NCI-H2227 treated with DMSO at 0.1 percent for 48 hours (cell line): ENCODE data around the gene RALGAPA2.
A peak's percentile ranks its signal among the peaks of the same experiment; 100 is the strongest.

Source experiments
- DNase-seq: peaks from one replicate; lab custom pipeline; 2025; lab: John Stamatoyannopoulos, UW

The RALGAPA2 gene

GRCh38 chr20:20436689-20437088 lies 275.8 kb downstream of the RALGAPA2 start:
- DNase-seq = no peak

DNA sequence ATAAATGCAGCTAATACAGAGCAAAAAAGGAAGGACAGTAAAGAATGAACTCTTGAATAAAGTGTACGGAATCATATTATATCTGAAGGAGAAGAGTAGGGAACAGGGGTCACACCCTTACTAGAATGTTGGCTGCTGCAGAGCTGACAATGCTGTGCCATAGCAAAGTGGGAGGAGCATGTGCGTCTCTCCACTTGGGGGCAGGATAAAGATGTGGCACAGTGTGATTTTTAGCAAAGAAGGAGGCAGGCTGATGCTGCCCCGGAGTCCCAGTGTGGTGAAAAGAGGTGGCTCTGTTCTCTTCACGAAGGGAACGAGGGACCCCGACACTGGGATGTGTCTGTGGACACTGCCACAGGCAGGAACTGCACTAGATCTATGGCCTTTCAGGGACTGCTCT lies 277.0 kb downstream of the RALGAPA2 start:
- DNase-seq = no peak

- DNase-seq = no peak
Measured at GRCh38 chr20:20432618-20433286, 279.7 kb downstream of the RALGAPA2 start.

DNA sequence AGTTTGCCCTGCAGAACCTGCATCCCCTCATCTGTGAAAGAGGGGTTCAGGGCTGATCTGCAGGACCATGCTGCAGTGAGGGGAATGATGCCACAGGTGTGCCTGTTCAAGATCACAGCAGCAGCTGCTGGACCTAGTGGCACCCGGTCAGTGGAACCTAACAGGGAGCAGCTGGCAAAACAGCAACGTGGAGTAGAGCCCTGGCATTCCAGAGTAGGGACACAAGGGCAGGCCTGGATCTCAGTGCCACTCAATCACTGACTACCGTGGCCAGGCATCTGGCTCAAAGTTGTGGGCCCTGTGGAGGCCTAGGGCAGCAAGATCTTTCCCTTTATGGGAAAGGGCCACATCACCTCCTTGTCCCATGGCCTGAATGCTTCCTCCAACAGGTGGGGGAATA lies 282.4 kb downstream of the RALGAPA2 start:
- DNase-seq = no peak

DNA sequence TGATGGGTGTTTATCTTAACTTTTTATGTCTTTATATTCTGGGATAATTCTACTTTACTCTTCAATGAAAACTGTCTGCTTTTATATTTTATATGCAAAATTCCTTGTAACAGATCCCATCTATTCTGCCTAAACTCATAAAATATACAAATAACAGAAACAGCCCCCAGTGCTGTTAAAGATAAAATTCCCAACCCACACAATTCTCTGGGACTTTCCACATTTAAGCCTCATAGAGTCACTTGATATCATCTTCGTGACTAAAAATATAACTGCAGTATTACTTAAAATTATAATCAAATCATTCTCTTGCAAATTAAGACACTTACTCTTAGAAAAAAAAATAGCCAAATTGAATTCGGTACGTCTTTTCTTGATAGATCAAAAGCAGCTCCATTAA lies 284.4 kb downstream of the RALGAPA2 start:
- no peak for DNase-seq

DNA sequence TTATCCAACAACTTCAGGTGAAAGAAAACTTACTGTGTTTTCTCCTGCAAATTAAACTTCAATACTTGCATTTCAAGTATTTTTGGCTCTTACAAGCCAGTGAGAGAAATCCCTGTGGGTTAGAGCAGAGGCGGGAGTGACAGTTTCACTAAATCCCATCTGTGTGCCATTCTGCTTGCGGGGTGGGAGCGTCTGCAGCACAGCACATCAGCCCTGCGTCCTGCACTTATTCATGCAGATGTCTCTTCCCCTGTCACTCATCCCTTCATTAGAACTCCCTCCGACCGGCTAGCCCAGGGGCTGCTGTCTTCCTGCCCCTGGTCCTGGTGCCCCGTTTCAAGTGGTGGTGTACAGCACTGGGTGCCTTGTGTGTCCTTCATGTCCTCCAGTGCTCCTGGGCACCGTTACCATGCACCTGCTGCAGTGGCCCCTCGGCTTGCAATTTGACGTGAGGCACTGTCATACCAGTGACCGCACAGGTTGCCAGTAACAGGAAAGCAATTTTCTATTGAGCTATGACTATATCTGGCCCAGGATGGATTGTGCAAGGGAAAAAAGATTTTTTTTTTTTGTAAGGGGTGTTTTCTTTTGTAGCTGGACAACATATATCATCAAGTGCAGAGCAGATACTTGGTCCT lies 285.1 kb downstream of the RALGAPA2 start:
- no peak for DNase-seq

DNA sequence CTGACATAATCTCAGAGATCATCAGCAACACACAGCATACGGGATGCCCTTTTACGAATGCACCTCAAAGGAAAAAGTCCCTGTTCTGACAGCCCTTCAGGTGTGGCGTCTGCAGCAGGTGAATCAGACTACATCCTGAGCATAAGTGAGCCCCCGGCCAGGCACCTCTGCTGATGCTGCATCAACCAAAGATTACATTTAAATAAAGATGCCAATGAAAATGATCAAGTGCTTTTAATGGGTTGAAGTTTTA lies 285.9 kb downstream of the RALGAPA2 start:
- no peak for DNase-seq

GRCh38 chr20:20425823-20426654 lies 286.4 kb downstream of the RALGAPA2 start:
- DNase-seq = no peak

GRCh38 chr20:20423117-20423516 lies 289.3 kb downstream of the RALGAPA2 start:
- DNase-seq = no peak

DNA sequence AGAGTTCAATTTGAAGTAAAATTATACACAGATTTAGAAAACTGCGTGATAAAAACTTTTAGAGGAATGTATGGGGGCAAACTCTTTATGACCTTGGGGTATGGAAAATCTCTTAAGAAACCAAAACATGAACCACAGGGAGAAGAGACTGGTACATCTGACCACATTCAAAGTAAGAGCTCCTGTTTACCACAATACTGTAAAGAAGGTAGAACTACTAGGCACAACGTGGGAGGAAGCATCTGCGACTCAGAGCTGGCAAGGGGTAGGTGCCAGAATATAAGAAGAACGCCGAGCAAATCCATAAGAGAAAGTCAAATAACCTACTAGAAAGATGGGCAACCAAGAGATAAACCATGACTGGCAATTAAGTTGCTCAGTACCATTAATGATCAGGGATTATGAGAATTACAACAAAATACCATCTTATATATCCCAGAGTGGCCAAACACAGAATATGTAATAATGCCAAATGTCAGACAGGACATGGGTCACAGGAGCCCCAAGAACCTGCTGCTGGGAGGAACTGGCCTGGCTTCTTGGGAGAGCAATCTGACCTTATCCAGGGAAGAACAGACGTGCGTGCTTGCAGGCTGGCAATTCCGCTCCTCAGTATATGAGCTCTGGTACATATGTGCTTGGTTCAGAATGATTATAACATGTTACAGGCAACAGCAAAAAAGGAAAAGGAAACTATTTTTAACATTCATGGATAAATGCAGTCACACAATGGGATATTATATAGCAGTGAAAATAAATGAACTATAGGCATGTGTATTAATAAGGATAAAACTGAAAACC lies 294.4 kb downstream of the RALGAPA2 start:
- no peak for DNase-seq

DNA sequence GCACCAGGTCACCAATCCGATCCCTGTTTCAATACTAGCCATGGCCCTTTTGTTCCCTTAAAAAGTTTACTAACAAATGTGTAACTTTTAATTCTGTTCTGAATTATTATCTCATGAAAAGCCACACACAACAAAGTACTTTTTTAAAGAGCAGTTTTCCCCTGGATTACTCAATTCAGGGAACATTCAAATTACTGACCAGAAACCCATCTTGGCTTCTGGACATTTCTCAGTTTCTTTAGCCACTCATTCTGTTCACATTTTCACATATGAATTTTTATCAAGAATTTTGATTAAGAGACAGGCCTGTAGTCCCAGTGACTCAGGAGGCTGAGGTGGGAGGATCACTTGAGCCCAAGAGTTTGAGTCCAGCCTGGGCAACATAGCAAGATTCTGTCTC lies 297.1 kb downstream of the RALGAPA2 start:
- no peak for DNase-seq

- DNase-seq = no peak
Measured at GRCh38 chr20:20414640-20415220, 297.7 kb downstream of the RALGAPA2 start.

DNA sequence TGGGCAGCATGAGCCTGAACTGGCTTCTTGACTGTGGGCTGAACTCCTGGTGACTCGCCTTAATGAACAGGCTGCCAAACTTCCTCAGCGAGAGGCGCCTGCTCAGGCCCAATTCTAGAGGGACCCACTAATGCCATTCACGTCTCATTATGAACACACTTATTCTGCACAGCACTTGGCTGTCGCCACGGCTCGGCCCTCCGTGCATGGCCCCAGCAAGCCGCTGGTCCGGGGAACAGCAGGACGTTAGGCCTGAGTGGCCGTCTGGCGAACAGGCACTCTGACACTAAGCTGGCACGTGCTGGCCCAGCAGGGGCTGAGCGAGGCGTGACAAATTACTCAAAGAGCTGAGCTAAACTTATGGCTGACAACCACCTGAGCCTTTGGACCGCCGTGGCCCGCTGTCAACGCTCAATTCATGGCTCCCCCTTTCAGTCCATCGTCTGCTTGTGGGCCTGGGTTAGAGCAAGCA lies 298.6 kb downstream of the RALGAPA2 start:
- no peak for DNase-seq

DNA sequence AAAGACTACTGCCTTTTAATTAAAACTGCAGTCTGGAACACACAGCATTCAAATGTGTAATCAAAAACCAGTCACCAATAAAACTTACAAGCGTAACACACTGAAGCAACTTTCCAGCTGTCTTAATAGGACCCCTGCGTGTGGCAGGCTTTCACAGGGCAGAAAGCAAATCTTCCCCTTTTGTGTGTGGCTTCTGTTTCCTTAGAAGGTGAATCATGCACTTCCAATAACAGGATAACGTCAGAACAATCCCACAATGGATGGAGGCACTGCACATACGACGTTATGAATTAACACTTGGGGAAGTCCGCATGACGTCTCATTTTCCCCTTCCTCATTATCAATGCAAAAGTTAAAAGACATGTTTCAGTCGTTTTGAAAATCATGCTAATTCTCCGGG lies 299.7 kb downstream of the RALGAPA2 start:
- no peak for DNase-seq

GRCh38 chr20:20411836-20412235 lies 300.6 kb downstream of the RALGAPA2 start:
- no peak for DNase-seq

DNA sequence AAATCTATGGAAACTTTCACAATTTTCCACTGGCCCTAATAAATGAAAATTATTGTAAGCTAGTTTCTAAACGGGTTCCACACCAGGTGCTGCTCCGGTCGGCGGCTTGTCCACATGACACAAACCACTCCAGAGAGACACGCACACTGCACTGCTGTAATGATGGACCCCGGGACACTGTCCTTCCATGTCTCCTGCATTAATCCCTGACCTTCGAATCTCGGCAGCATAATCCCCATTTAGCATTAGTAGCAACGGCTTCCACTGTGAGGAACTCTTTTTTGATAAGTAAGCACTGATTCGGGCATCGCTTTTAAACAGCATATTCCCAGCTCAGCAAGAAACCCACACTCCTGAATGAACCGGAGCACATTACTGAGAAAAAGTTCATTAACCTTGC lies 301.0 kb downstream of the RALGAPA2 start:
- peak; percentile 13 for DNase-seq

- peak; percentile 62 for DNase-seq
Measured at GRCh38 chr20:20410678-20411077, 301.8 kb downstream of the RALGAPA2 start.

- DNase-seq = no peak
Measured at GRCh38 chr20:20409331-20409730, 303.1 kb downstream of the RALGAPA2 start.

- DNase-seq = peak; percentile 43
Measured at GRCh38 chr20:20407891-20408805, 304.3 kb downstream of the RALGAPA2 start.

- no peak for DNase-seq
Measured at GRCh38 chr20:20406306-20406705, 306.1 kb downstream of the RALGAPA2 start.

DNA sequence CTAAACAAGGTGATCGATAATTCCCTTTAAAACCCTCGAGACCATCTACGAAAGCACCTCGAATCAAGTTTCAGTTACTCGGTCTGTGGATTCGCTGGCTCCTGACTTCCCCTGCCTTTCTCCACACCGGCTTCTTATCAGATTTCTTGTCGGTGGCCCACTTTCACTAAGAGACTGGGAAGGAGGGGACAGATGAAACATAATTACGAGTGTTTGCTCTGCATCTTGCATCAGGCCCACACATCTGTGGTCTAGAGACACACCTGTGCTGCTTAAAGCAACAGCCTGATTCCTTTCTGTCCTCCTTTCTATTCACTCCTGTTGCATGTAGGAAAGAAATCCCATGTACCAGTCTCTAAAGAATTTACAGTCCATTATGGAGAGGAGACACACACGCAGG lies 306.8 kb downstream of the RALGAPA2 start:
- no peak for DNase-seq
